HG03457 (cell line): ENCODE measurements around the gene TMEM134.
"Not testable (repeated sequence)": the region's sequence is repeated elsewhere in the genome, so short reads cannot be mapped to it uniquely, and the experiment has no call there.

ENCODE experiments used
- ATAC-seq: cut with Tn5 transposase; IDR thresholded peaks from one replicate; pipeline ENCODE4 v1.9.1; 2021; ENCODE audit warnings: moderate number of reproducible peaks; ENCODE audit not compliant: unreplicated experiment

TMEM134 gene

DNA sequence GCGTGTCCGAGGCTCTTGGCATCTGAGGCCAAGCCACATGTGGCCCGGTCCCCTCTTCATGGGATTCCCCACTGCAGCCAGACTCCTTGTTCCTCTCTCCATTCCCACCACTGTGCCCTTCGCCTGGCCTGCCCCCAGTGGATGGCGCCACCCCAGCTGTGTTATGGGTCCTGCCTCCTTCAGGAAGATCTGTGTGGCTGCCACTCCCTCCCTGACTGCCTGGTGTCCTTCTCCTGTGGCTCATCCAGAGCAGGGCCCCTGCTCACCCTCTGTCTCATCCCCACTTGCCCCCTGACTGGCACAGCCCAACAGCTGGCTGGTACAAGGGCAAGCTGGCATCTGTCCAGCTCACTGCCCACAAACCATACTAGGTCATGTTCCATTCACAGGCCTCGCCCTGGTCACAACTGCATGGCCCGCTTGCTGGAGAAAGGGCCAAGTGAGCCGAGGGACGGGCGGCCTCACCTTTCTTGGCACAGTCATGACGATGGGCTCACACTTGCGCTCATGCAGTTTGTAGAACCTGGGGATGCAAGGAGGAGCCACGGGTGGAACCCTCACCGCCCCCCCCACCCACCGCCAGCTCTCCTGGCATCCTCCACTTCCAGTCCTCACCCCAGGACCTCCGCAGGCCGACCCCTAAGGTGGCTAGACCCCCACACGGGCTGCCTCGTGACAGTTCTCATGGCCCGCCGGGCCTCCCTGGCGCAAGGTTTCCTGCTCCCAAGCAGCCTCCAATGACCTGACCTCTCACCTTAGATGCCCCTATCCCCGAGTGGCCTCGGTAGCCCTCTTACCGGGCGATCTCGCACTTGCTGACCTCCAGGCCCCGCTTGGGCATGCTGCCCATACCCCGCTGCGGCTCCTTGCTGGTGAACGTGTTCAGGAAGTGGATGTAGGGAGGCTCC lies 29.5 kb downstream of the TMEM134 start:
- ATAC-seq = no peak

DNA sequence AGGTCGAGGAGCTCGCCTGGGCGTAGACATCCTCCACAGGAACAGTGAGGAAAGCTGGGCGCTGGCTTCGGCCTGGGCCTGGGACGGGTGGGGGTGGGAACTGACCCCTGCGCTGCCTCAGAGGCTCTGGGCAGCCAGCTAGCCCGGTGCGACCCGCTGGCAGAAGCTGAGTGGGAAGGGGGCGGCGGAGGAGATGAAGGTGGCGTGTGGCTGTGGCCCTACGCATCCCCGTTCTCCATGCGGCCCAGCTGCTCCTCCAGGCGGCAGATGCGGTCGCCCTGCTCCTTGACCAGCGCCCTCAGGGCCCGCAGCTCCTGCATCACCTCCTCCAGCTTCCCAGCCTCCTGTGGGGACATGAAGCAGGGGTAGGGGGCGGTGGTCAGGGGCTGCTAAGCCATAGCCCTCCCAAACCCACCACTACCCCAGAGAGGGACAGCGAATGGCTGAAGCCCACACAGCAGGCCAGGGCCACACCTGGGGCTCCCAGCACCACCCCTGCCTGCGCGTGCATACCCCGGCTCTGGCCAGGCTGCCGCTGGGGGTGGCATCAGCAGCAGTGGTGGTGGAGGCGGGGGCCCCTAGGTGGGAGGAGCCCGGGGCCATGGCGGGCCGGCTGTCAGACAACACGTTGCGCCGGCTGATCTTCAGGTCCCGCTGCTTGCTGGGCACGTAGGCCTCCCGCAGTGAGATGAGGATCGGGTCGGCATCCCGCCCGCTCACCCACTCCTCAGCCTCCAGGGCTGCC lies 30.7 kb downstream of the TMEM134 start:
- ATAC-seq = no peak

DNA sequence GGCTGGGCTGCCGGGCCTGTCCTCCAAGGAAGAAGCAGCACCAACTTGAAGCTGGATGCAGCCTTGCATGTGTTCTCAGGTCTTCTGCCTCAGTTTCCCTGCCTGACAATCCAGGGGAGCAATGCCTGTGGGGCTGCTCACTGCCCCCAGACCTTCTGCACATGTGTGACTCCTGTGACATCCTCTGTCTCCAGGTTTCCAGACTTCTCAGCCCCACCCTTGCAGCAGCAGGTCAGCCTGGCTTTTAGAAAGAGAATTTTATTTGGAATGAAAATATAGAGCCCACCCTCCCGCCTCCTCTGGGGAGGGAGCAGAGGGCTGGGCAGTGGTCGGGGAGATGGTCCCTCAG lies 31.3 kb downstream of the TMEM134 start:
- ATAC-seq = no peak

DNA sequence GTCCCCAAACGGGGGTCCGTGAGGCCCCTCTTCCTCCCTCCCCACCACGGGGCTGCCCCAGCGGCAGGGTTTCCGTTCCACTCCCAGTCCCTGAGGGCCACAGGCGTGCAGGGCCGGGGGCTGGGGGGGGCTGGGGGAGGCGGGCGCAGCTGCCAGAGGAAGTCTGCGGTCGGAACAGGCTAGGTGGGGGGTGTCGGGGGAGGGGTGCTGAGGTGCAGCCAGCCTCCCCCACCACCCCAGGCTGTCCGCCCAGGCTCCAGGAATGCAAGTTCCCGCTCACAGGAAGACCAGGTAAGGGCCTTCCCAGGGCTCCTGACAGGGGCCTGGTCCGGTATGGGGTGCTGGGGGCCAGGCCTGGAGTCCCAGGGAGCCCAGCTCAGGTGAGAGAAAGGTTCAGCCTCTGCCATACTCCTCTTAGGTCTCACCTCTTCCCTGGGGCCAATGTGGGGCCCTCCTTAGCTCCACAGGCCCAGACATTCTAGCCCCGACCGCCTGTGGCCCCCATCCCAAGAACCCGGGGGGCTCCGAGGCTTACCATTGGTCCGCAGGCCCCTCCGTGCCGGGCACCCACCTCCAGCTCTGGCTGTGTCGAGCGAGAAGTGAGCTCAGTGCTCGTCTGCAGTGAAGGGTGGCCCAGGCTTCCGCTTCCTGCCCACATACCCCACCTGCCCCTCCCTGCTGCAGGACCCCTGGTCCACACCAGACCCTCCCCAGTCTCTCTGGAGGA lies 31.8 kb downstream of the TMEM134 start, which contains the start of gene PTPRCAP:
TSS of gene PTPRCAP (minus strand) at position 601 of the 727 bp plus-strand sequence. CDS start at position 538, 63 bp downstream.
- ATAC-seq = no peak

DNA sequence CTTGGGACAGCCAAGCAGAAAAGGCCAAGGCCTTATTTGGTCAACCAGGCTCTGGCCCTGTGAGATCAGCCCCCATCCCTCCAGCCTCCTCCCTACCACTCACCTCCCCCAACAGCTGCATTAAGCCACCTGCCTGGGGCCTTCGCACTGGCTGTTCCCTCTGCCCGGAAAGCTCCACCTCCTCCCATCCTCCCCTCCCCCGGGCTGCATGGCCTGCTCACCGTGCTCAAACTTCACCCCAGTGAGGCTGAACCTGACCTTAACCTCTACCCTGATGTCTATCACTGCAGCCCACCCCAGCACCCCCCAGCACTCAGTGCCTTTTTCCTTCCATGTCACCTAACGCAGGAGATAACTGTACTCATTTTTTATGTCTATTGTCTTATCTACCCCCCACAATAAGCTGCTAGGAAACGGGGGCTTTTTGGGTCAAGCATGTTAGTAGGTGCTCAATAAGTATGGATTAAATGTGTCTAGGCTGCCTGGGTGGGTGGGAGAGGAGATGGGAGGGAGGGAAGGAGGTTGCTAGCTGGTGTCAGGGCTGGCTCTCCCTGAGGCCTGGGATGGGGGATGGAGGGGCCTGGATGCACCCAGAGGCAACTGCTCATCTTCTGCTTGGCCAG lies 32.5 kb downstream of the TMEM134 start:
- no peak for ATAC-seq

DNA sequence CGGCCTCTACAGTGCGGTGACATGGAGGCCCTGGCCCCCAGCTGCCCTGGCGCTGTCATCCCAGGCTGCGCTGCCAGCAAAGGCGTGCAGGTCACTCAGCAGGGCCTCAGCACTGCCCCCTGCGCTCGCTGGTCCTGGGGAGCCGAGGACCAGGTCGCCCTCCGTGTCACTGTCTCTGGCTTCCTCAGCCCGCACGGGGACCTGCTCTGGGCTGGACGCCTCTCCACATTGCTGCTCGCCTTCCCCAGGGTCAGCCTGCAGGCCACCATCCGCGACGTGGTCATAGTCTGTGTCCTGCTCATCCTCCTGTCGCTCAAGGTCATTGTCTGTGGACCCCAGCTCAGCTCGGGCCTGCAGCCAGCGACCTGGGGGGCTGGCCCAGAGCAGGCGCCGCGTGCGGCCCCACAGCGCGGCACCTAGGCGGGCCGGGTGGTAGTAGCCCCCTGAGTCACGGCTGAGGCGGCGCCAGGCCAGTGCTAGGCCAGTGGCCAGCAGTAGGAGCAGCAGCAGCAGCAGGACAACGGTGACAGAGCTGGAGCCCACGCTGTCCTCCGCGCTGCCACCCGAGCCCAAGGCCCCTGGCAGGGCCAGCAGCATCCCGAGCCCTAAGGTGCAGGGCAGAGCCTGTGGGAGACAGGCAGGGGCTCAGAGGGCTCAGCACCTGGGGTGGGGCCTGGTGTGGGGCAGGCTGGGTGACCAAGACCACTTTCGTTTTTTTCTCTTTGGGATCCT lies 33.2 kb downstream of the TMEM134 start:
- no peak for ATAC-seq

DNA sequence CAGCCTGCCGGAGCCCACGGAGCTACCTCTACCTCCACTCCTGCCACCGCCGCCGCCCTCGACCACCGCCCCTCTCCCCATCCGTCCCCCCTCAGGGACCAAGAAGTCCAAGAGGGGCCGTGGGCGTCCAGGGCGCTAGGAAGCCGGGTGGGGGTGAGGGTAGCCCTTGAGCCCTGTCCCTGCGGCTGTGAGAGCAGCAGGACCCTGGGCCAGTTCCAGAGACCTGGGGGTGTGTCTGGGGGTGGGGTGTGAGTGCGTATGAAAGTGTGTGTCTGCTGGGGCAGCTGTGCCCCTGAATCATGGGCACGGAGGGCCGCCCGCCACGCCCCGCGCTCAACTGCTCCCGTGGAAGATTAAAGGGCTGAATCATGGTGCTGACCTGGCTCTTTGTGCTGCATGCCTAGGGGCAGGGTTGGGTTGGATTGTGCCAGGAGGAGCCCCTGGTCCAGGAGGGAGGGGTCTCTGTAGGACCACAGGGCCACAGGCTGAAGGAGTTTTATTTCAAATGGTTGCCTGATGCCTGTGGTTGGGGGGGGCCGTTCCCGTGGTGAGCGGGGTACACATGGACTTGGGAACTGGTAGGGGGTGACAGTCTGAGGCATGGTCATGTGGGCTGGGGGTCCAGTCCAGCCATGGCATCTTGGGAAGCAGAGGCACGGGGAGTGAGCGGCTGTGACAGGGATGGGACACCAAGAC lies 33.9 kb downstream of the TMEM134 start:
- ATAC-seq = no peak

DNA sequence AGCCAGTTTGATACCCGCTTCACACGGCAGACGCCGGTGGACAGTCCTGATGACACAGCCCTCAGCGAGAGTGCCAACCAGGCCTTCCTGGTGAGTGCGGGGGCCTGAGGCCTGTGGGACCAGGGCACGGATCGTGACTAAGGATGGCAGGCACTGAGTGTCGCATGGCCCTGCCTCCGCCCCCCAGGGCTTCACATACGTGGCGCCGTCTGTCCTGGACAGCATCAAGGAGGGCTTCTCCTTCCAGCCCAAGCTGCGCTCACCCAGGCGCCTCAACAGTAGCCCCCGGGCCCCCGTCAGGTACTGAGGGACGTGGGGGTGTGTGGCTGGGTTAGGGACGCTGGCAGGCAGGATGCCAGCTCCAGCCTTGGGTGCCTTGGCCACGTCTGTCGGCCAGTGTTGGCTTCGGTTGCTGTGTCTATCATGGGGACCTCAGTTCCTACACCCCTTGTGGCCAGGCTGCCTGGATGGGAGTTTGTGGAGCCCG lies 34.6 kb downstream of the TMEM134 start:
- ATAC-seq = no peak

DNA sequence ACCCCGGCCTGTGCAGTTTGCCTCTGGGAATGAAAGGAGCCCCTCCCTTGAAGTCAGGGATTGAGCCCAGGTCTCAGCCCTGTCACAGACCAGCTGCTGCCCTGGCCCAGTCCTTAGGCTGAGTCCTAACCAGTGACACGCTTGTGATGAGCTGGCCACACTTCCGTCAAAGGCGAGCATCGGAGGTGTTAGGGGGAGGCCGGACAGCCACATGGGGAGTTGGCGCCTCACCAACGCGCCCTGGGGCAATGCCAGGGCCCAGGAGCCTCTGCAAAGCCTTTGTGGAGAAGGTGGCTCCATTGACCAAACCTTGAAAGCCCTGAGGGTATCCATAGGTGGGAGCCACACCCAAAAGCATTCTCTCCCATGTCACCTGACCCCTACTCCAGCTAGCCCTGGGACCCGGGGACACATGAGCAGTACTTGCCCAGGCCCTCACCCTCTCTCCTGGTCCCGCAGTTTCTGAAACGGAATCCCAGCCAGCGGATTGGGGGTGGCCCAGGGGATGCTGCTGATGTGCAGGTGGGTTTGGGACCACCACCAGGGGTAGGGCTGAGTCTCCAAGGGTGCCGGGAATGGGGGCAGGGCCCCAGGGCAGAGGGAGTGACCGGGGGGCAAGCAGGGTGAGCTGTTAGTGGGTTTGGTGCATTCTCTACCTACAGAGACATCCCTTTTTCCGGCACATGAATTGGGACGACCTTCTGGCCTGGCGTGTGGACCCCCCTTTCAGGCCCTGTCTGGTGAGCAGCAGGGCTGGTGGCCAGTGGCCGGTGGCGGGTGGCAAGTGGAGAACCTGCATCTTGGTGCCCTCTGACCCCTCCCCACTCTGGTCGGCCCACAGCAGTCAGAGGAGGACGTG lies 35.3 kb downstream of the TMEM134 start:
- ATAC-seq = no peak

DNA sequence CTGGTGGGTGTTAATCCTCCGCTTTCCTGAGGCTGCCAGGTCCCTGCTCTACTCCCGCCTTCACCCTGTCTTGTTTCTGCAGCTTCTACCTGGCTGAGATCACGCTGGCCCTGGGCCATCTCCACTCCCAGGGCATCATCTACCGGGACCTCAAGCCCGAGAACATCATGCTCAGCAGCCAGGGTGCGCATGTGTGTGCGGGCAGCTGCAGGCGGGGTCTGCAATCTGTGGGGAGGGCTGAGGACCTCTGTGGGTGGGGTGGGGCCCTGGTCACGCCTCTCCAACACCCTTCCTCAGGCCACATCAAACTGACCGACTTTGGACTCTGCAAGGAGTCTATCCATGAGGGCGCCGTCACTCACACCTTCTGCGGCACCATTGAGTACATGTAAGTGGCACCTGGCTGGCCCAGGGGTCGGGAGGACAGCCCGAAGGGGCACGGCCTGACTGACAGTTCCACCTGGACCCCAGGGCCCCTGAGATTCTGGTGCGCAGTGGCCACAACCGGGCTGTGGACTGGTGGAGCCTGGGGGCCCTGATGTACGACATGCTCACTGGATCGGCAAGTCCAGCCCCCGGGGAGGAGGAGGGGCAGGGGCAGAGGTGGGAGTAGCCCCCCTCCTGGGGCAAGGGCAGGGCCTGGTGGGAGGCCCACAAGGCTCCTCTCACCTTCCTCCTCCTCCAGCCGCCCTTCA lies 36.2 kb downstream of the TMEM134 start:
- ATAC-seq = no peak

DNA sequence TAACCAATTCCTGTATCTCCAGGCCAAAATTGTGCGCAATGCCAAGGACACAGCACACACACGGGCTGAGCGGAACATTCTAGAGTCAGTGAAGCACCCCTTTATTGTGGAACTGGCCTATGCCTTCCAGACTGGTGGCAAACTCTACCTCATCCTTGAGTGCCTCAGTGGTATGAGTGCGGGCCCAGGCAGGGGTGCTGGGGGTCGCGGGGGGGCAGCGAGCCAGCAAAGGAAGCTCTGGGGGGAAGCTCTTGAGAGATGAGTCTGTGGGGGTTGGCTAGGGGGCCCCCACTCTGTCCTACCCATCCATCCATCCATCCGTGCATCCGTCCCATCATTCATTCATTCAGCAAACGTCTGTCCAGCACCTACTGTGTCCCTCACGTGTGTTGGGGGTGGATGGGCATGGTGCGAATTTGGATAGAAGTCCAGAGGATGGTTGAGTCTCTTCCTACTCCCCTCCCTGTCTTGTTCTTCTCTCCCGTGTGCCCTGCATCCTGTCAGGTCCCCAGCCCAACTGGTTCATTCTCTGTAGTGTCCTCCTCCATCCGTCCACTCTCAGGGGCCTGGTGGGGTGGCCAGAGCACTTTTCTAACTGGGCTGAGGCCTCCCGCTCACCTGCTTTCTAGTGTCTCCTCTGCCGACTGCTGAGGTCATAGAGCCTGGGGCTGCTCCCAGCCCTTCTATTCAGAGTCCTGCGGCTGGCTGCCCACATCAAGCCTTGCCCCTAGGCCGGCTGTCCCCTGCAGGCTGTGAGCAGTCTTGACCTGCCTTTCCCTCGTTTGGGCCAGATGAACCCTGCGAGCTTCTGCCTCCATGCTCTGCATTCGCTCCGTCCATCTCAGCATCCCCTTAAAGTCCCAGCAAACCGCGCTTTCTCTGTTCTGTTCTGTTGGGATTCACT lies 37.5 kb downstream of the TMEM134 start:
- ATAC-seq = no peak

DNA sequence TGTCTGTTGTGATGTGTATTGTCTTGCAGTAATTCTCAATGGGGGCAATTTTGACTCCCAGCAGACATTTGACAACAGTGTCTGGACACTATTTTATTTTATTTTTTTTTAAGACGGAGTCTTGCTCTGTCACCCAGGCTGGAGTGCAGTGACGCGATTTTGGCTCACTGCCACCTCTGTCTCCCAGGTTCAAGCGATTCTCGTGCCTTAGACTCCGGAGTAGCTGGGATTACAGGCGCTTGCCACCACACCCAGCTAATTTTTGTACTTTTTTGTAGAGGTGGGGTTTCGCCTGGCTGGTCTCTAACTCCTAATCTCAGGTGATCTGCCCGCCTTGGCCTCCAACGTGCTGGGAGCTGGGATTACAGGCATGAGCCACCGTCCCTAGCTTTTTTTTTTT lies 39.3 kb downstream of the TMEM134 start:
- no peak for ATAC-seq

DNA sequence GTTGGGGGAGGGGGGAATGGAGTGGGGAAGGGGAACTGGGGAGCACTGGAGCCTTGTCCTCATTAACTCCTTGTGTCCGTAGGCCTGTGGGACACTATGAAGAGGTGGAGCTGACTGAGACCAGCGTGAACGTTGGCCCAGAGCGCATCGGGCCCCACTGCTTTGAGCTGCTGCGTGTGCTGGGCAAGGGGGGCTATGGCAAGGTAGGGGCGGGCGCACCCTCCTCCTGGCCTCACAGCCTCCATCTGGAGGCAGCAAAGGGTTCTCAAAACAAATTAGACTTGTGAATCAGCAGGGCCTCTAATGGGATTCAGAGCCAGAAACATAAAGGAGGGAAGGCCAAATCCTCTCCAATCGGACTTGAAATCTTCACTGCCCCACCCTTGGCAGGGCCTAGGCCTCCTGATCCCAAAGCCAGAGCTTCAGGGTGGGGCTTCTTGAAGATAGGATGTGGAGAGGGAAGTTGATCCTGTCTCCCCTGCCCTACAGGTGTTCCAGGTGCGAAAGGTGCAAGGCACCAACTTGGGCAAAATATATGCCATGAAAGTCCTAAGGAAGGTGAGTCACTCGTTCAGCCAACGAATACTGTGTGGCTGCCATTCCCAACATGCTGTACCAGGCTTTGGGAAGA lies 39.9 kb downstream of the TMEM134 start:
- ATAC-seq = no peak

DNA sequence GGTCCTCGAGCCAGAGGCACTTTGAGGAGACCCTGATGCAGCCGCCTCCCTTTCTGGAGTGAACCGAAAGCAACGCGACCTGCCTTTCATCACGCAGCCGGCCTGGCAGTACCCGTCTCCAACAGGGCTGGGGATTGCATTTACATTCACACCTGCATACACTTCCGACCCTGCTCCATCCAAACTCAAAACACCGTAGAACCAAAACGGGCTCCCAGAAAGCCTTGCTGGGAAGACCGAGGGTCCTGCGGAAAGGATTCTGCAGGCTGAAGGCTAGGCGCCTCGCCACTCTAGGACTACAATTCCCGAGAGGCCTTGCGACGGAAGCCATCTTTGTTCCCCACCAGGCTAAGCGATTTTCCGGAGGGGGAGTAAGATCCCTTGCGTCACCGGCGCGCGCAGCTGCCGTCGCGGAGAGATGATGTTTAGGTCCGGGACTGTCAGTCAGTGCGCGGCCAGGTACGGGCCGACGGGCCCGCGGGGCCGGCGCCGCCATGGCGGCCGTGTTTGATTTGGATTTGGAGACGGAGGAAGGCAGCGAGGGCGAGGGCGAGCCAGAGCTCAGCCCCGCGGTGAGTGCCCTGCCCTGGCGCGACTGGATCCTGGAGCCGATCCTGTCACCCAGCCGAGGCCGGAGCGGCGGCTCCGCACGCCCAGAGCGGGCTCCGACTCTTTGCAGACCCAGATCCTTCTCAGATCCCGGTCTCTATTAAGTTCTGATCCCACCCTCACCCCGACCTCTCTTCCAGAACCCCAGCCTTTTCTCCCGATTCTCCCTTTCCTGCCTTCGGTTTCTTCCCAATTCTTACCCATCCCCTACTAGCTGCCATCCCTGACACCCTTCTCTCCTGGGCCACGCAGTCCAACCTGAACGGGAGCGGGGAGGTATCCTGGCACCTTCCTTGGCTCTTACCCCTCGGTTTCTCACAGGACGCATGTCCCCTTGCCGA lies 40.7 kb downstream of the TMEM134 start, which contains the start of gene RPS6KB2:
TSS of gene RPS6KB2 (plus strand) at position 443 of the 950 bp plus-strand sequence. CDS start at position 495, 52 bp downstream.
- ATAC-seq = peak; percentile 69

DNA sequence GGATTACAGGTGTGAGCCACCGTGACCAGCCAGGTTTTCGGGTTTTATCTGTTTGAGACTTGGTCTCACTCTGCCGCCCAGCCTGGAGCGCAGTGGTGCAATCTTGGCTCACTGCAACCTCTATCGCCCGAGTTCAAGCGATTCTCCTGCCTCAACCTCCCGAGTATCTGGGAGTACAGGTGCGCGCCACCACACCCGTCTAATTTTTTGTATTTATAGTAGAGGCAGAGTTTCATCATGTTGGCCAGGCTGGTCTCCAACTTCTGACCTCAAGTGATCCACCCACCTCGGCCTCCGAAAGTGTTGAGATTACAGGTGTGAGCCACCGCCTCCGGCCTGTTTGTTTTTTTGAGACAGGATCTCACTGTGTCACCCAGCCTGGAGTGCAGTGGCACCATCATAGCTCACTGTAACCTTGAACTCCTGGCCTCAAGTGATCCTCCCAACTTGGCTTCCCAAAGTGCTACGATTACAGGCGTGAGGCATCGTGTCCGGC lies 41.6 kb downstream of the TMEM134 start:
- not testable (repeated sequence) for ATAC-seq
